Left hindlimb (tissue), 1 donor: ENCODE results near the gene CDH4.
"Not testable (repeated sequence)": the region's sequence is repeated elsewhere in the genome, so short reads cannot be mapped to it uniquely, and the experiment has no call there.

ENCODE experiments used
- DNase-seq: peaks from one replicate; pipeline ENCODE4 v3.0.0-alpha.2; 2018

The CDH4 gene

DNA sequence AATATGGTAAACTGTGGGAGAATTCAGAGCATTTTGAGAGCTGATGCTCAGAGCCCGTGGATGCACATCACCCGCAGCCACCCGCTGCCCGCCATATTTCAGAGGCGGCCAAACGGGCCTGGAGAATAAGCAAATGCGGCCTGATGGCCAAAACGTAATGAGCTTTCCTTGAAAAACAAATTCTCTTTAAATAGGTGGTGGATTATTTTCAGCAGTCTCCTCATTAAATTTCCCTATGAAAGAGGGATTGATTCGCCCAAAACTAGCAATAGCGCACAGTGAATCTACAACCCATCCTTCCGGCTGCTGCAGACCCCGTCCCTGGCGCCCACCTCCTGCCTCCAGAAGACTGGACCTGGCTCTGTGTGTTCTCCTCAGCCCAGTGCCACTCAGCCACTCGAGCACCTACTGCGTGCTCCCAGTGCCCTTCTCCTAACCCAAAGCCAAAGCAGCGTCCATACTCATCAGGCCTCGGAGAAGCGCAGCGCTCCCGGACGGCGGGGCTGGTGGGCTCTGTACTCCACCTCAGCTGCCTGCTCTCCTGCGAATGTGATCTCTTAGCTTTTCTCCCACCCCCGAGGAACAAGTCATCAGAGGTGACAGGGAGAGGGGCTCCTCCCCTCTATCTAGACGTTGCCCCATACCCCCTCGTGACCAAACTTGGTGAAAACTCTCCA lies 588.9 kb downstream of the CDH4 start:
- DNase-seq = no peak

DNA sequence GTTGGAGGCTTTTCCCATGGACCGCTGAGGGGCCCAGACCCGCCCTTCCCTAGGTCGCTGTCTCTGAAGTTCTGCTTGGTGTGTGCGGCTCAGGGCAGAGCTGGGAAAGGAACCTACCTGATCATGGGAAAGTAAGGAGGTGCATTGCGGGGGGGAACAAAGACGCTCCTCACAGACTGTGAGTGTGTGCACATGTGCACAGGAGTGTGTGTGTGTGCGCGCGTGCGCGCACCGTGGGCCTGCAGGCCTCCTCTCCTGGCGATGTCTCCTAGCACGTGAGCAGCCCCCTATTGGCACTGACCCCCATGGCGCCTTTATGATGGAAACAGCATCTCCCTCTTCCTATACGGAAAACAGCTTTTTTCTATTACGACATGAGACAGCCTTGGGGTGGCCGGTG lies 589.5 kb downstream of the CDH4 start:
- DNase-seq = no peak

GRCh38 chr20:61841966-61842365 lies 589.9 kb downstream of the CDH4 start:
- DNase-seq = no peak

DNA sequence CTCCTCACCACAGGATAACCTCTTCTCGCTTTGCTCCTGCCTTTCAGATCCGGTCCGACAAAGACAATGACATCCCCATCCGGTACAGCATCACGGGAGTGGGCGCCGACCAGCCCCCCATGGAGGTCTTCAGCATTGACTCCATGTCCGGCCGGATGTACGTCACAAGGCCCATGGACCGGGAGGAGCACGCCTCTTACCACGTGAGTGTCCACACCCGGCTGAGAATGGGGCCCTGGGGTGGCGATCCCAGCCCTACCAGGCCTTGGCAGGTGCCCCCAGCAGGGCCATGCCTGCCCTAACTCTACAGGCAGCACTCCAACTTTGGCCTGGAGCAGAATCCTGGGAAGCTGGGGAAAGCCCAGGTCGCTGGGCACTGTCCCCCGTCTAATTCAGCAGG lies 592.6 kb downstream of the CDH4 start:
- no peak for DNase-seq

DNA sequence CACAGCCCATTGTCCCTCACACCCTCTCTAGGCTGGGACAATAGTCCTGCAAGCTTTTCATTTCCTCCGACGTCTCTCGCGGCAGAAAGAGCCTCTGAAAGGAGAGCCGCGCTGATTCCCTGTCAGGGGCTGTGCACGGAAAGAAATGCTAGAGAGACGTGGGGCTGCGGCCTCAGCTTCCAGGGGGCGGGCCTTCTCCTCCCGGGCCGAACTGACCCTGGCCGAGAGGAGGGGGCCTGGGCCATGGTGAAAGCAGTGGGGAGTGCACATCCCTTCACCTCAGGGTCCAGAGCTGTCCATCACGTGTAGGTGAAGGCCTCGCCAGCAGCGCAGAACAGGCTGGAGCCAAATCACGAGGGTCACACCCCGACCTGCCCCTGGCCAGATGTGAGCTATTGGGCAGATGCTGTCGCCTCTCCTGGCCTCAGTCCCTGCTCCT lies 593.2 kb downstream of the CDH4 start:
- no peak for DNase-seq

DNA sequence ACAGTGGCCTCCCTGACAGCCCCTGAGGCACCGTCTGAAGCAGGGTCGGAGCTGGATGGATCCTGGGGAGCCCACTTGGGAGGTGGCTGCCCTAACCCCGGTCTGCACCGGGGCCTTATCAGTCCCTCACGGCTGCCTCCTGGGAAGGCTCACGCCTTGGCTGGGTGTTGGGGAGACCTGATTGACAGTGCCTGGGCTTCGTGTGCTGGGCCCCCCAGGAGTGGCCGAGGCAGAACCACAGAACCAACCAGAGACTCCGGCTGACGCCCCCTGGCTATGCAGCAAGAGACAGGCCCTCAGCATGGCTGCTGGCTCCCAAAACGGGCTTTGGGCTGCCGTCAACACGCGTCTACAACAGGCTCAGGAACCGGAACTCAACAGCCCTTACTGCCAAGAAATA lies 594.0 kb downstream of the CDH4 start:
- no peak for DNase-seq

DNA sequence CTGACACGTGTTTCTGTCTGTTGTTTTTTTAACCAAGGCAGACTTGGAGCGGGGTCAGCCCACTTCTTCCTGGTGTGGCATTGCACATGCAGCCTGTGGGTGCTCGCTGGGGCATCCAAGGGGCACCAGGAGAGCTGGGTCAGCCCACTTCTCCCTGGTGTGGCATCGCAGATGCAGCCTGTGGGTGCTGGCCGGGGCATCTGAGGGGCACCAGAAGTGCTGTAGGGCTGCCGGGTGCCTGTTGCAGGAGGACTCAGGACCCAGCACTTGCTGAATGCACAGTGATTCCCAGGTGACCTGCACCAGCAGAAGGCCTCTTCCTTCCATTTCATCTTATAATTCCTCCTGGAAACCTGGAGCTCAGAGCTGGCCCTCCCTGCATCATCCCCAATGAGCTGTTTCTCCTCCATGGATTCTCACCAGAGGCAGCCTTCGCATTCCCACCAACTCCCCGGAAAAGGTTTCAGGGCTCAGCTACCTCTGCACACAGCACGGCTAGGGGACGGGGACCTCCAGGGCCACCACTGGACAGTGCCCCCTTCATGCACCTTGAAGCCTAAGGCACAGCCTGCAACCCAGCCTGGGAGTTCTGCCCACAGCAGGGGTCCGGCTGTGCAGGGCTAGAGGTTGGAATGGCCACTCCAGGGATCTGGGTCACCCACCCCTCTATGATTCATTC lies 594.8 kb downstream of the CDH4 start:
- DNase-seq = no peak

GRCh38 chr20:61847420-61847748 lies 595.3 kb downstream of the CDH4 start:
- no peak for DNase-seq

- no peak for DNase-seq
These were observed 595.9 kb downstream of the CDH4 start for GRCh38 chr20:61847986-61848385.

- no peak for DNase-seq
These were observed 596.8 kb downstream of the CDH4 start for GRCh38 chr20:61848851-61849250.

DNA sequence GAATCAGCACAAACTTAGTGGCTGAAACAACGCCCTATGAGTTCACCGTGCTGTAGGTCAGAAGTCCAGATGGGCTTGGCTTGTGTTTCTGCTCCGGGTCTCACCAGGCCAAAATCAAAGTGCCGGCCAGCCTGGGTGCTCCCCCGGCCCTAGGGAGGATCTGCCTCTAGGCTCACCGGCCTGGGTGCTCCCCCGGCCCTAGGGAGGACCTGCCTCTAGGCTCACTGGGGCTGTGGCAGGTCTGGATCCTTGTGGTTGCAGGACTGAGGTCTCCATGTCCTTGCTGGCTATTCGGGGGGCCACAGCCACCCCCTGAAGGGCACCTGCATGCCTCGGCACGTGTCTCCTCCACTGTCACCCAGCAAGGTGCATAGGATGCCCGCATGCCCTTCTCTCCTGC lies 597.3 kb downstream of the CDH4 start:
- no peak for DNase-seq

DNA sequence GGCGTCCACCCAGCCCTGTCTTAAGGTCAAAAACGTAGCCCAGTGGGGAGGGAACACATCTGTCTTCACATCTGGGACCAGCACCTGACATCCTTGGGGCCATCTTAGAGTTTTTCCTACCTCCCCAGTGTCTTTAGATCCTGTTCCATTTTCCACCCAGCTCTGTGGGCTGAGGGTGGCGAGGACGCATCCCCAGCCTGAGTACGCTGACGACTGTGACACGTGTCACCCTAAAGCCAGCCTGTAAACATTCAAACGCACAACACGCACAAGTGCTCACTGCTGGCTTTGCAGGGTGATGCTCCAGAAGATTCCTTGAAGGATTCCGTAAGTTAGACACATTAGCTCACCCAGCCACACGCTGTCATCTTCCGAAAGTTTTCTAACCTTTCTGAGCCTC lies 597.8 kb downstream of the CDH4 start:
- DNase-seq = no peak

- DNase-seq = no peak
These were observed 598.4 kb downstream of the CDH4 start for GRCh38 chr20:61850457-61850856.

- DNase-seq = no peak
These were observed 599.2 kb downstream of the CDH4 start for GRCh38 chr20:61850926-61851900.

GRCh38 chr20:61852268-61853072 lies 600.4 kb downstream of the CDH4 start:
- no peak for DNase-seq

DNA sequence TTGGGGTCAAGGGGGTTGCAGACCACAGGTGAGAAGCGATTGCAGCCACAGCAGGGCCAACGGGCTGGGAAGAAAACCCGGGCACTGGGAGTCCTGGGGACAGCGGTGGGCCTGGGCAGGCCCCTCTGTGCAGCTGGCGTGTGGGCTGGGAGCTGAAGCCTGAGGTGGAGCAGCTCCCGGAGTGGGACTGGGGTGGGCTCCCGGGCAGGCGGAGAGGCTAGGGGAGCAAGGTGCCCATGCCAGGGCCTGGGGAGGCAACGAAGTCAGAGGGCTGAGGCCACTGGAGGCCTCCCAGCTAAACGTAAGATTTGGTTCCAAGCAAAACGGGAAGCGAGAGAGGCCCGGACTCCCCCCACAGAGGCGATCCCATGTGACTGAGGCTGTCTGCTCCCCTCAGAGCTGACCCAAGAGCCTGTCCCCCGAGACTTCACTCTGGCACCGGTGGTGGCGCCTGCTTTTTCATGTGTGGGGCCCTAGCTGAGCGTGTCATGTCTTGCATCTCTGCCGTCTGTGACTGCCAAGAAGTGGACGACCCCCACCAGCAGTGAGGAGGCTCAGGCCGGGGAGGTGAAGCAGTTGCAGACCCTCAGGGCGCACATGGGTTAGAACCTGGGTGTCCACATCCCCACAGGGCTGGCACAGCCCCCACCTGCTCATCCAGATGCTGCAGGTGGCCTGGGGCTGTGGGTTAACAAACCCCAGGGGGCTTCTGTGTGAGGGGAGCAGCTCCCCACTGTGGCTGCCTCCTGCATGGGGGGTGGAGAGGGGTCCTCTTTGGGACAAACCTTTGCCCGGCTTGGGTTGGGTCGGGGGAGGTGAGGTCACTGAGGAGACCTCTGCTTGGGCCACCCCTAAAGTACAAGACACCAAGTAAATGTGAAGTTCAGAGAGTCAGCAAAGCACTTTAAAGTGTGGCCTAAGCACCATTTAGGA lies 601.3 kb downstream of the CDH4 start:
- no peak for DNase-seq

DNA sequence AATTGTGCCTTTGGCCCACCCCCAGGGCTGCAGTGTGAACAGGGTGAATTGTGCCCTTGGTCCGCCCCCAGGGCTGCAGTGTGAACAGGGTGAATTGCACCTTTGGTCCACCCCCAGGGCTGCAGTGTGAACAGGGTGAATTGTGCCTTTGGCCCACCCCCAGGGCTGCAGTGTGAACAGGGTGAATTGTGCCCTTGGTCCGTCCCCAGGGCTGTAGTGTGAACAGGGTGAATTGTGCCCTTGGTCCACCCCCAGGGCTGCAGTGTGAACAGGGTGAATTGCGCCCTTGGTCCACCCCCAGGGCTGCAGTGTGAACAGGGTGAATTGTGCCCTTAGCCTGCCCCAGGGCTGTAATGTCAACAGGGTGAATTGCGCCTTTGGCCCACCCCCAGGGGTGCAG lies 602.5 kb downstream of the CDH4 start:
- not testable (repeated sequence) for DNase-seq

- DNase-seq = no peak
These were observed 603.2 kb downstream of the CDH4 start for GRCh38 chr20:61855286-61855685.

DNA sequence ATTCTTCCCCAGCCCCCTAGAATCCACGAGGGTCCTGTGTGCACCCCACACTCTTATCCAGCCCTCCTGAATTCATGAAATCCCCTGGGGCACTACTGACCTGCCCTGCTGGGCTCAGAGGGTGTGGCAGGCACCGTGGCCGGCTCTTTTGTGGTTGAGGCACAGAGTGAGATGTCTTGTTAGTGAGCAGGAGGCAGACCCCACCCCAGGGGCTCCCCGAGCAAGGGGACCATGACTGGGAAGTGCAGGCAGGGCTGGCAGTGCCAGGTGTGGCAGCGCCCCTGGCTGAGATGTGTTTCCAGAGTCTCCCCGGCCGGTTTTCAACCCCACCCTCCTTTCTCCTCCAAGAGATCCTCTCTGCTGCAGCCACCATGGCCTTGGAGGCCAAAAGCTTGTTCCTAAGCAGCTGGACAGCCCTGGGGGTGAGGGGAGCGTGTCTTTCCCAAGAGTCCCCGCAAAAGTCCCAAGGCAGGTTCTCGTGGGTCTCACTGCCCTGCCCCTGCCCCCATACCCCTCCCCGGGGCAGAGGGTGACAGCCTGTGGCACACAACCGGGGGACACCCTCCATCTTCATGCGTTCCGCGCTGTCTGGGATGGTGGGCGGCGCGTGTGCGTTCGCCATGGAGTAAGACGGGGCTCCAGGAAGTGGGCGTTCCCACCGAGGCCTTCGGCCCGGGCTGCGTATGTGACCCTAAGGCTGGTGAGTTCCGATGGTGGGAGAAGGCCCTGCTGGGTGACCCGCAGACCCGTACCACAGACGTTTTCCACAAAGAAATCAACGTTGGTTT lies 604.8 kb downstream of the CDH4 start:
- DNase-seq = no peak

DNA sequence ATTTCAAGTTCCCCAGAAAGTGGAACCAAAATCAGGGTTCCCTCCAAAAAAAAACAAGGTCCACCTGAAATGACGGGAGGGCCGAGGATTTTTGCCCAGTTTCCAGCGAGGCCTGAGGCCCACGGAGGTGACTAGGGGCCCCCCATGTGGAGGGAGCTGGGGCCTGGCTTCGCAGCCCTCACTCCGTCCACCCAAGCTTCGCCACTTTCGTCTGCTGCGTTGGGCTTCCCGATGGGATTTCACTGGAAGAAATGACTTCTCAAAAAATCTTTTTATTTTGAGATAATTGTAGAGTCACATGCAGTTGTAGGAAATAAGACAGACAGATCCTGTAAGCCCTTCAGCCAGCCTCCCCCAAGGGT lies 605.3 kb downstream of the CDH4 start:
- no peak for DNase-seq

GRCh38 chr20:61857884-61858283 lies 605.8 kb downstream of the CDH4 start:
- no peak for DNase-seq
